Astrocyte (in vitro differentiated cells and primary cell): ENCODE results near the gene SUSD6. TPM values are rescaled to one million over a fixed set of nuclear protein-coding genes. Genes with fewer than 3 reads are reported as not detected.

Source experiments
- DNase-seq: peaks from one replicate; pipeline ENCODE4 v3.0.0-alpha.2; 2010; ENCODE audit warnings: low read depth
- FAIRE-seq: peaks from 2 replicates; lab custom pipeline; 2011; peaks lifted over from hg19 to GRCh38; lab: Jason Lieb, UNC
- H2AFZ ChIP-seq: 2 replicates; pipeline ENCODE4 v1.6.0; 2012; ENCODE audit warnings: low read depth, low read length, inconsistent platforms
- H3K27ac ChIP-seq: 2 replicates; pipeline ENCODE4 v1.5.1; 2011; ENCODE audit warnings: low read depth, low read length, inconsistent platforms
- H3K27me3 ChIP-seq: 2 replicates; pipeline ENCODE4 v1.6.0; 2011; ENCODE audit warnings: low read length, inconsistent platforms; ENCODE audit not compliant: insufficient read depth
- H3K36me3 ChIP-seq: 2 replicates; pipeline ENCODE4 v1.5.1; 2011; ENCODE audit warnings: low read length, inconsistent platforms; ENCODE audit not compliant: insufficient read depth
- H3K4me1 ChIP-seq: 2 replicates; pipeline ENCODE4 v1.5.1; 2011; ENCODE audit warnings: low read length, inconsistent platforms; ENCODE audit not compliant: insufficient read depth
- H3K4me2 ChIP-seq: 2 replicates; pipeline ENCODE4 v1.6.0; 2012; ENCODE audit warnings: low read length, inconsistent platforms
- H3K4me3 ChIP-seq: 2 replicates; pipeline ENCODE4 v1.5.1; 2011; ENCODE audit warnings: low read depth, mild to moderate bottlenecking, low read length, inconsistent platforms; ENCODE audit not compliant: insufficient read depth
- H3K79me2 ChIP-seq: 2 replicates; pipeline ENCODE4 v1.6.0; 2012; ENCODE audit warnings: mild to moderate bottlenecking, low read length, inconsistent platforms; ENCODE audit not compliant: insufficient read depth
- H3K9ac ChIP-seq: 2 replicates; pipeline ENCODE4 v1.6.0; 2012; ENCODE audit warnings: mild to moderate bottlenecking, low read length, inconsistent platforms
- H3K9me3 ChIP-seq: 2 replicates; pipeline ENCODE4 v1.5.1; 2012; ENCODE audit warnings: low read depth, mild to moderate bottlenecking, low read length, inconsistent platforms; ENCODE audit not compliant: insufficient read depth
- H4K20me1 ChIP-seq: 2 replicates; pipeline ENCODE4 v1.6.0; 2012; ENCODE audit warnings: low read length, inconsistent platforms; ENCODE audit not compliant: insufficient read depth
- H3K27ac Mint-ChIP-seq: one replicate; pipeline ENCODE4 v1.8.0; 2021; ENCODE audit warnings: mild to moderate bottlenecking, mixed read lengths; ENCODE audit not compliant: unreplicated experiment
- H3K27me3 Mint-ChIP-seq: one replicate; pipeline ENCODE4 v1.8.0; 2021; ENCODE audit warnings: low read depth, mixed read lengths; ENCODE audit not compliant: unreplicated experiment
- H3K36me3 Mint-ChIP-seq: one replicate; pipeline ENCODE4 v1.8.0; 2021; ENCODE audit warnings: low read depth, mixed read lengths; ENCODE audit not compliant: unreplicated experiment
- H3K4me1 Mint-ChIP-seq: one replicate; pipeline ENCODE4 v1.8.0; 2021; ENCODE audit warnings: low read depth, mixed read lengths; ENCODE audit not compliant: unreplicated experiment
- H3K4me3 Mint-ChIP-seq: one replicate; pipeline ENCODE4 v1.8.0; 2021; ENCODE audit warnings: mild to moderate bottlenecking, moderate library complexity, mixed read lengths; ENCODE audit not compliant: unreplicated experiment
- H3K9me3 Mint-ChIP-seq: one replicate; pipeline ENCODE4 v1.8.0; 2021; ENCODE audit warnings: mild to moderate bottlenecking, mixed read lengths; ENCODE audit not compliant: unreplicated experiment
- EZH2 ChIP-seq: IDR thresholded peaks from 2 replicates; pipeline ENCODE4 v1.6.1; 2012; ENCODE audit warnings: mild to moderate bottlenecking, low read length, inconsistent platforms; ENCODE audit not compliant: insufficient read depth
- total RNA-seq: library from RNA; stranded (reverse); gene quantifications from 2 replicates; pipeline ENCODE4 v1.2.1, GENCODE V29; 2021
- TF ChIP-seq, protein P1 (sequence below): IDR thresholded peaks from 2 replicates; pipeline ENCODE4 v1.5.1; 2011; ENCODE audit warnings: low read depth, mild to moderate bottlenecking, inconsistent platforms, low read length, moderate library complexity; ENCODE audit not compliant: insufficient read depth

SUSD6 gene
- total RNA-seq, 1 donor from 2014 or later: 25.6 TPM

DNA sequence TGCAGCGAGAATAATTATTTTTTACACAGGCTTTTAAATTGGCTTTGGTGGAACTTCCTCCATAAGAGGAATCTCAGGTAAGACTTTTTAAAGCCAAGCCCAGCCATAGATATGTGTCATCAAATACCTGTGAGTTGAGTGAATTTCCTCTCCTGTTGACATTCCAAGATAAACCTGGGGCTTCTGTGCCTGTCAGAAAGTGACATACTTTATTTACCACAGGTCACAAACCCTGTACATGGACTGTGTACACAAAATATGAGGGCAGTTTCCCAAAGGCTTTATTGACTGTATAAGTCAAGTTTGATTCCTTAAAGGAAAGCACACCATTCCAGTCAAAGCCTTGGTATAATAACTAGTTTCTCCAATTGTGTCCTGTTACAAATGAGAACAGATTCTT is 129.7 kb downstream of the SUSD6 start:
- FAIRE-seq (no peak), DNase-seq (no peak)
- H3K36me3 ChIP-seq: no peaks in the 10 kb centered on the region

DNA sequence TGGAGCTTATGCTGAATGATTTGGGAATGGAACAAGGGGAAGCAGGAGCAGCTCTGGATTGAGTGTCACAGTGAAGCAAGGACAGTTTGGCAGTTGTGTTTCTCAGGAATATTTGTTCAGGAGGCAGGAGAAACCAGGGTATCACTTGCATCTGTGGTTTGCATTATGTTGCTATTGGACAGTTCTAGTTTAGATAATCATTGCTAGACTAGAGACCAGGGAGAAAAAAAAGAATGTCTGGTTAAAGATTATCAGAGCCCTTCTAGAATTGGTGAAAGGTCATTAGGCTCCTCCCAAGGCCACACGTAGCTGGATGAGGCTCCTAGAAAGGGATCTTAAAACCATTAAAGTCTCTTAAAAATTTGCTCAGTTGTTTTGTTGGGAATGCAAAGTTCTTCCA is 138.6 kb downstream of the SUSD6 start:
- no peaks in the 10 kb centered on the region for H3K36me3 ChIP-seq
- H2AFZ ChIP-seq: no peak overlapping the region
- H3K36me3 Mint-ChIP-seq: no peaks in the 10 kb centered on the region
- H4K20me1 ChIP-seq: no peaks in the 10 kb centered on the region
- FAIRE-seq: no peak
- no peak overlapping the region for H3K4me2 ChIP-seq
- H3K79me2 ChIP-seq: no peaks in the 10 kb centered on the region
- H3K9me3 ChIP-seq: no peaks in the 10 kb centered on the region
- no peak overlapping the region for H3K27ac Mint-ChIP-seq
- peaks cover 2% of the 10 kb centered on the region for H3K27me3 Mint-ChIP-seq
- no peak for DNase-seq
- no peaks in the 10 kb centered on the region for H3K4me1 ChIP-seq
- H3K4me1 Mint-ChIP-seq: peaks cover 2% of the 10 kb centered on the region
- no peak overlapping the region for H3K4me3 Mint-ChIP-seq
- no peaks in the 10 kb centered on the region for H3K9me3 Mint-ChIP-seq
- TF ChIP-seq, protein P1, sequence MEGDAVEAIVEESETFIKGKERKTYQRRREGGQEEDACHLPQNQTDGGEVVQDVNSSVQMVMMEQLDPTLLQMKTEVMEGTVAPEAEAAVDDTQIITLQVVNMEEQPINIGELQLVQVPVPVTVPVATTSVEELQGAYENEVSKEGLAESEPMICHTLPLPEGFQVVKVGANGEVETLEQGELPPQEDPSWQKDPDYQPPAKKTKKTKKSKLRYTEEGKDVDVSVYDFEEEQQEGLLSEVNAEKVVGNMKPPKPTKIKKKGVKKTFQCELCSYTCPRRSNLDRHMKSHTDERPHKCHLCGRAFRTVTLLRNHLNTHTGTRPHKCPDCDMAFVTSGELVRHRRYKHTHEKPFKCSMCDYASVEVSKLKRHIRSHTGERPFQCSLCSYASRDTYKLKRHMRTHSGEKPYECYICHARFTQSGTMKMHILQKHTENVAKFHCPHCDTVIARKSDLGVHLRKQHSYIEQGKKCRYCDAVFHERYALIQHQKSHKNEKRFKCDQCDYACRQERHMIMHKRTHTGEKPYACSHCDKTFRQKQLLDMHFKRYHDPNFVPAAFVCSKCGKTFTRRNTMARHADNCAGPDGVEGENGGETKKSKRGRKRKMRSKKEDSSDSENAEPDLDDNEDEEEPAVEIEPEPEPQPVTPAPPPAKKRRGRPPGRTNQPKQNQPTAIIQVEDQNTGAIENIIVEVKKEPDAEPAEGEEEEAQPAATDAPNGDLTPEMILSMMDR: no peak
- no peak for TF ChIP-seq EZH2
- H3K27ac ChIP-seq: no peak overlapping the region
- H3K4me3 ChIP-seq: no peak overlapping the region
- no peak overlapping the region for H3K9ac ChIP-seq
- no peaks in the 10 kb centered on the region for H3K27me3 ChIP-seq

More for the DNA sequence above, 129.7 kb downstream of the SUSD6 start:
- no peaks in the 10 kb centered on the region for H3K79me2 ChIP-seq
- H3K9me3 Mint-ChIP-seq: peaks cover 9% of the 10 kb centered on the region
- TF ChIP-seq EZH2: no peak
- TF ChIP-seq, protein P1: no peak
- H3K9ac ChIP-seq: no peak overlapping the region
- no peaks in the 10 kb centered on the region for H3K27me3 ChIP-seq
- H3K27ac ChIP-seq: no peak overlapping the region
- no peak overlapping the region for H3K4me3 ChIP-seq
- no peaks in the 10 kb centered on the region for H3K4me1 ChIP-seq
- no peaks in the 10 kb centered on the region for H3K4me1 Mint-ChIP-seq
- H3K27me3 Mint-ChIP-seq: peaks cover 3% of the 10 kb centered on the region
- no peak overlapping the region for H2AFZ ChIP-seq
- no peaks in the 10 kb centered on the region for H4K20me1 ChIP-seq
- H3K9me3 ChIP-seq: no peaks in the 10 kb centered on the region
- no peak overlapping the region for H3K4me3 Mint-ChIP-seq
- no peaks in the 10 kb centered on the region for H3K36me3 Mint-ChIP-seq
- H3K4me2 ChIP-seq: no peak overlapping the region
- H3K27ac Mint-ChIP-seq: no peak overlapping the region

DNA sequence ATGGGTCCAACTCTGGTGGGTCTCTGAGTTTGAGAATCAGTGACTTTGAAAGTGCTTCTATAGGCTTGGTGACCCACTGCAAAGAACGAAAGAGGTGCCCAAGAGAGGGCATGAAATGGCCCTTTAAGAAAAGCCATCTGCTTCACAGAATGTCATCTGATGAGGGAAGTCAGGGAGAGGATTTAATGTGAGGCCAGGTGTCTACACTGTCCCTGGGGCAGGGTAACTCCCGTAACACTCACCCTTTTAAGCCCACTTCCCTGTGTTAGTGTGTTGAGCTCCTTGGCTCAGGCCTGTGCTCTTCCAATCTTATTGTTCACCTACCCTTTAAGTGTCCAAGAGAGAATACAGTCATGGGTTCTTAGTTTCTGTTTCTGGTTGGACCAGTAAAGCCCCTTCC is 139.1 kb downstream of the SUSD6 start:
- H2AFZ ChIP-seq: no peak overlapping the region
- no peaks in the 10 kb centered on the region for H3K36me3 Mint-ChIP-seq
- no peak for TF ChIP-seq EZH2
- TF ChIP-seq, protein P1: no peak

More for the DNA sequence above, 139.1 kb downstream of the SUSD6 start:
- Histone ChIP-seq H3K4me1 (no peaks in the 10 kb centered on the region), H3K9me3 (no peaks in the 10 kb centered on the region), H3K9ac (no peak overlapping the region), H3K36me3 (no peaks in the 10 kb centered on the region), H4K20me1 (no peaks in the 10 kb centered on the region), H3K27me3 (no peaks in the 10 kb centered on the region), H3K4me2 (no peak overlapping the region), H3K79me2 (no peaks in the 10 kb centered on the region), H3K27ac (no peak overlapping the region), H3K4me3 (no peak overlapping the region)
- H3K4me1 Mint-ChIP-seq: peaks cover 2% of the 10 kb centered on the region
- no peak for DNase-seq
- H3K4me3 Mint-ChIP-seq: no peak overlapping the region
- FAIRE-seq: no peak
- H3K9me3 Mint-ChIP-seq: no peaks in the 10 kb centered on the region
- peaks cover 2% of the 10 kb centered on the region for H3K27me3 Mint-ChIP-seq
- no peak overlapping the region for H3K27ac Mint-ChIP-seq
